Mesodermal cell (in vitro differentiated cells): ENCODE measurements around the gene SERINC1.

ENCODE experiments used
- H3K27ac ChIP-seq: 2 replicates; pipeline ENCODE4 v1.7.0; 2013; ENCODE audit warnings: mild to moderate bottlenecking, low read depth, low read length, moderate library complexity; ENCODE audit not compliant: severe bottlenecking
- H3K36me3 ChIP-seq: 2 replicates; pipeline ENCODE4 v1.7.1; 2013; ENCODE audit warnings: mild to moderate bottlenecking, low read length, moderate library complexity; ENCODE audit not compliant: control insufficient read depth, insufficient read depth
- H3K4me1 ChIP-seq: one replicate; pipeline ENCODE4 v1.7.1; 2013; ENCODE audit warnings: mild to moderate bottlenecking, low read length; ENCODE audit not compliant: insufficient read depth, control insufficient read depth, poor library complexity, severe bottlenecking
- H3K4me3 ChIP-seq: 2 replicates; pipeline ENCODE4 v1.7.0; 2013; ENCODE audit warnings: low read length, control low read depth, mild to moderate bottlenecking; ENCODE audit not compliant: insufficient read depth, poor library complexity, severe bottlenecking; ENCODE audit errors: extremely low read depth
- H3K9me3 ChIP-seq: 2 replicates; pipeline ENCODE4 v1.7.1; 2013; ENCODE audit warnings: mild to moderate bottlenecking, low read length, moderate library complexity; ENCODE audit not compliant: control insufficient read depth
- WGBS, 2 experiments: methylation state at CpG; one replicate each; pipeline ENCODE4 v1.1.5; 2013; ENCODE audit warnings: missing lambda C conversion rate in 2 of 2; ENCODE audit not compliant: insufficient coverage in 2 of 2; 5-methylcytosine and 5-hydroxymethylcytosine counted together

The SERINC1 gene

DNA sequence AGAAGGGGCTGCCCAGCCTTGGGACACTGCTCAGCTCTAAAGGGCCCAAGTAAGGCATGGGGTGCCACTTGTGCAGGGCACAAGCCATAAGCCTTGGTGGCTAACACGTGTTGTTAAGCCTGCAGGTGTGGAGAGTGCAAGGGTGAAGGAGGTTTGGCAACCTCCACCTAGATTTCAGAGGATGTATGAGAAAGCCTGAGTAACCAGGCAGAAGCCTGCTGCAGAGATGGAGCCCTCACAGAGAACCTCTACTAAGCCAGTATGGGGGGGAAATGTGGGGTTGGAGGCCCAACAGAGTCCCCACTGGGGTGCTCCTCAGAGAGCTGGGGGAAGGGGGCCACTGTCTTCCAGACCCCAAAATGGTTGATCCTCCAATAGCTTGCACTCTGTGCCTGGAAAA lies 32.6 kb downstream of the SERINC1 start:
- 100% methylated on average over 1 of the region's 1 CpG; no CpG with 5 or more reads in 1 of the 2 experiments for whole genome bisulfite sequencing, 2 experiments
- Histone ChIP-seq H3K9me3 (peaks cover 20% of the 10 kb centered on the region), H3K27ac (no peak overlapping the region), H3K36me3 (peaks cover 67% of the 10 kb centered on the region), H3K4me1 (no peaks in the 10 kb centered on the region), H3K4me3 (no peak overlapping the region)

DNA sequence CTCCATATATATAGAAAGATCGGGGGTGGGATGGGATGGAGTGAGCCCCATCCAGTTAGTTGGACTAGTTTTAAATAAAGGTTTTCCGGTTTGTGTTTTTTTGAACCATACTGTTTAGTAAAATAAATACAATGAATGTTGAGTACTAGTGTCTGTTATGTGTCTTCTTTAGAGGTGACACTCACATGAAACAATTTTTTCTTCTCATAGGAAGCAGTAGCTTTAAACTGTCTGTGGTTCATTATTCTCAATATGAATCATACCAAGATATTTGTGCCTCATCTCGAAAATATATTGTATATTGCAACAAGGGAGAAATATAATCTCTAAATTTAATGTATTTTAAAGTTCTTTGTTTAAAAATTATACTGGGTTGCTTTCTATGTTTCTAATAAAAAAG lies 38.8 kb downstream of the SERINC1 start:
- Histone ChIP-seq H3K36me3 (peaks cover 48% of the 10 kb centered on the region), H3K4me1 (no peaks in the 10 kb centered on the region), H3K4me3 (no peak overlapping the region), H3K27ac (no peak overlapping the region), H3K9me3 (no peaks in the 10 kb centered on the region)
- 80 to 100% methylated on average over 1 of the region's 3 CpGs for WGBS, 2 experiments

DNA sequence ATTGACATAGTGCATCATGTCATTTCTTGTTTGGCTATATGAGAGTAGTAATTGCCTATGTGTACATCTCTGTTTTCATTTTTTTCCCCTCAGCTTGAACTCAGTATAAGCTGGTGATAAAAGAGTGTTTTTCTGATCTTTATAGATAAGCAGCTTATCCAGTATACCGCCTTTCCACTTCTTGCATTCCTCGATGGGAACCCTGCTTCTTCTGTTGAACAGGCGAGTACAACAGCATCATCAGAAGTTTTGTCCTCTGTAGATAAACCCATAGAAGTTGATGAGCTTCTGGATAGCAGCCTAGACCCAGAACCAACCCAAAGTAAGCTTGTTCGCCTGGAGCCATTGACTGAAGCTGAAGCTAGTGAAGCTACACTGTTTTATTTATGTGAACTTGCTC lies 39.8 kb downstream of the SERINC1 start:
- Histone ChIP-seq H3K4me1 (no peaks in the 10 kb centered on the region), H3K27ac (no peak overlapping the region), H3K36me3 (peaks cover 48% of the 10 kb centered on the region), H3K9me3 (no peaks in the 10 kb centered on the region), H3K4me3 (no peak overlapping the region)
- WGBS, 2 experiments = 95 to 100% methylated on average over 3 to 4 of the region's 4 CpGs

DNA sequence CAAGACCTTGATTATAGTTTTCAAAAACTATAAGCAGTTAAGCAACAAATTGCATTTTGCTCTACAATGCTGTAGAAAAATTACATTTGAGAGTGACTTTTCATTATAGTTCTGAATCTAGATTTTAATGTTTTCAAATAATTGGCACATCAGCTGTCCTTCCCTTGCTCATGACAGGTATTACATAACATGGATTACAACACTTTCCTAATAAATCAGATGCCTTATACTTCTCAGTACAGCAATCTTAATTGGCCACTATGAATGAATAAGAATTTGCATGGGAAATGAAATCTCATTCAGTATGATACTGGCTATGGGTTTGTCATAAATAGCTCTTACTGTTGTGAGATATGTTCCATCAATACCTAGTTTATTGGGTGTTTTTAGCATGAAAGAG lies 42.3 kb downstream of the SERINC1 start:
- H3K4me1 ChIP-seq = no peaks in the 10 kb centered on the region
- peaks cover 61% of the 10 kb centered on the region for H3K36me3 ChIP-seq
- no peak overlapping the region for H3K27ac ChIP-seq
- H3K4me3 ChIP-seq = no peak overlapping the region
- H3K9me3 ChIP-seq = no peaks in the 10 kb centered on the region

DNA sequence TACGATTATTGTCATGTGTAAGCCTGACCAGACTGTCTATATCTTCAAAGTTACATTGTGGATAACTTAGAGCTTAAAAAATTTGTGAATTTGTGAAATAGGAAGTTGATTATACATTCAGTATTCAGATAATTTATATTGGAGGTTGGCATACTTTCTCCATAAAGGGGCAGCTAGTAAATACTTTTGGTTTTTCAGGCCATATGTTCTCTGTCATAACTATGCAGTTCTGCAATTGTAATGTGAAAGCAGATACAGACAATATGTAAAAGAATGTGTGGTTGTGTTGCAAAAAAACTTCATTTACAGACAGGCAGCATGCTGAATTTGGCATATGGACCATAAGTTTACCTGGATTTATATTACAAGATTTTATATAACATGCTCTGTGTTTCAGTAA lies 42.8 kb downstream of the SERINC1 start:
- WGBS, 2 experiments = no CpG with 5 or more reads among the region's 1 CpG
- Histone ChIP-seq H3K27ac (no peak overlapping the region), H3K4me3 (no peak overlapping the region), H3K4me1 (no peaks in the 10 kb centered on the region), H3K9me3 (no peaks in the 10 kb centered on the region), H3K36me3 (peaks cover 62% of the 10 kb centered on the region)

DNA sequence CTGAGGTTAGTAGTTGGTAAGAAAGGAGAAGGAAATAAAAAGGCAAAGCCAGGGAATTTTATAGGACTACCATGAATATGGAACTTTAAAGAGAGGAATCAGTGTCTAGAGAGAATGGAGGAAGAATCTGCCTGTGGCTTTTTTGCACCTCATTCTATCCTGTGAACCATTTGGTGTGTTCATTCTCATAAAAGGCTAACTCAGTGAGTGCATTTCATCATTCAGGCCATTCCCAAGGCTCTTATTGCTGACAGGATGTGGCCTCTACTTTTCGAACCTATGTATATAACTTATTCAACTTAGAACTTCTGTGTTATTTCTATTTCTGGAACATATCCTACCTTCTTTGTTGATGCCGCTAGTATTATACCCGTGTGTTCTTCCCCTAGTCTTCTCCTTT lies 45.0 kb downstream of the SERINC1 start:
- Histone ChIP-seq H3K4me1 (no peaks in the 10 kb centered on the region), H3K9me3 (no peaks in the 10 kb centered on the region), H3K4me3 (no peak overlapping the region), H3K36me3 (peaks cover 62% of the 10 kb centered on the region), H3K27ac (no peak overlapping the region)
- 63 to 71% methylated on average over 2 of the region's 3 CpGs for WGBS, 2 experiments

DNA sequence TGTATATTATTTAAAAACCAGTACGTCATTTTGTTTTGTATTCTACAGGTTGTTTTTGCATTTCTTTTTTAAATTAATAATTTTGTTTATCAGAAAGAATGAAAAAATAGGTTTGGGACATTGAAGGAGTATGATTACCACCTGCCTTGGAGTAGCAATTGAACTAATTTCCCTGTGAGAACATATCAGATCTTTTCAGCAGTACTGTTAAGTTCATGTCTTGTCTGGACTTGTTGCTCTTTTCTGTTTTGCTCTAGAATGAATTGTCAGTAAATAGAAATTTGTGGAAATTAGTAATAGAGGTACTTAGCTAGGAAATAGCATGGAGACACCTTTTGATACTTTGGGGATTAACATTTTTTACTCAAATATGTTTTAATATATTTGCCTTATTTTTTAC lies 47.9 kb downstream of the SERINC1 start:
- H3K9me3 ChIP-seq = no peaks in the 10 kb centered on the region
- no peak overlapping the region for H3K27ac ChIP-seq
- no CpG with 5 or more reads among the region's 1 CpG for WGBS, 2 experiments
- H3K4me1 ChIP-seq = no peaks in the 10 kb centered on the region
- peaks cover 56% of the 10 kb centered on the region for H3K36me3 ChIP-seq
- H3K4me3 ChIP-seq = no peak overlapping the region

DNA sequence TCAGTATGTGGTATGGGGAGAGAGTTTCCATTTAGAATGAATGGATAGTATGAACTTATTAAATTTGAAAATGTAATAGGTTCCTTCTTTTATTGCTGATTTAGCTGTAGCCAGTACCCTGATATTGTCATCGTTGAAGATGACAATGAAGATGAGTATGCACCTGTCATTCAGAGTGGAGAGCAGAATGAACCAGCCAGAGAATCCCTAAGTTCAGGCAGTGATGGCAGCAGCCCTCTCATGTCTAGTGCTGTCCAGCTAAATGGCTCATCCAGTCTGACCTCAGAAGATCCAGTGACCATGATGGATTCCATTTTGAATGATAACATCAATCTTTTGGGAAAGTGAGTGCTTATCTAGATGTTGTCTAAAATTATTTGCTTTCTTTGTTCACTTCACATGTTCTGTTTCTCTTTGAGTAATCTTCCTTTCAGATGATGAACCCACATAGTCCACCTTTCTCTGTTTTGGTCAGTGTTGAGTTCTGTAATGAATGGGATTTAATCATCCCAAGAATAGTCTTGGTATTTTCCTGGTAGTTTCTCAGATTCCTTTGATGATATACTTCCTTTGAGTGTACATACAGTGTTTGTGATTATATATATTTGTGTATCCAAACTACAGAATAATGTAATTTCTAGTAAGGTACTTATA lies 48.9 kb downstream of the SERINC1 start:
- Histone ChIP-seq H3K4me1 (no peaks in the 10 kb centered on the region), H3K36me3 (peaks cover 57% of the 10 kb centered on the region), H3K4me3 (no peak overlapping the region), H3K27ac (no peak overlapping the region), H3K9me3 (no peaks in the 10 kb centered on the region)
- 92 to 100% methylated on average over 1 of the region's 1 CpG for WGBS, 2 experiments

DNA sequence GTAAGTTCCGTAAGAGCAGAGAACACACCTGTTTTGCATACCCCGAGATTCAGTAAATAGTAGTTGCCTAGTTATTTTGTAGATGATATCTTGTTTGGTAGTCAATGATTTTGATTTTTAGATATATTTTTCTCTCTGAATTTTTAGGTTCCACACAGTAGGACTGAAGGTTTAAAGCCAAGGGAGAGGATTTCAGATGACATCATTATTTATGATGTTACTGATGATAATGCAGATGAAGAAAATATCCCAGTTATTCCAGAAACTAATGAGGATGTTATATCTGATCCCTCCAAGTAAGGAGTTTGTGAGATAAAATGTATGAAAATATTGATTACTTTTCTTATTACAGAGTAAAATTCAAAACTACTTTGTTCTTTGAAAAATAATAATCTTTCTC lies 49.6 kb downstream of the SERINC1 start:
- Histone ChIP-seq H3K4me3 (no peak overlapping the region), H3K9me3 (no peaks in the 10 kb centered on the region), H3K27ac (no peak overlapping the region), H3K36me3 (peaks cover 51% of the 10 kb centered on the region), H3K4me1 (no peaks in the 10 kb centered on the region)
- 100% methylated on average over 1 of the region's 2 CpGs; no CpG with 5 or more reads in 1 of the 2 experiments for WGBS, 2 experiments

DNA sequence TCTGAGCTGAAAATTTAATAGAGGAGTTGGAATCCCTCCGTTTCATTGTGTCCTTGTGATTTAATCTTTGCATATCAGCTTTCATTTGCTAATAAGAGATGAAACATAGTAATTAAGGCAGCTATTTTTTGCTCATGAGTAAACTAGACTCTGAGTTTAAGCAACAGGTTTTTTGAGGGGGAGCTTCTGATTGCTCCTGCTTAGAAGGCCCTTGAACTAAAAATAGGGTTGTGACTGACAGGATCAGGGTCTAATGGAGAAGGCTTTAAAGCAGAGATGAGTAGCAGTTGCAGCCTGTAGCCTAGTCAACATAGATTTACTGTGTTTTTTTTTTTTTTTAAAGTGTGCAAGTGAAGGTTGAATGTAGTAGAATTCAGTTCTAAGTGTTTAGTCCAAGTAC lies 54.8 kb downstream of the SERINC1 start:
- Histone ChIP-seq H3K27ac (no peak overlapping the region), H3K9me3 (no peaks in the 10 kb centered on the region), H3K36me3 (peaks cover 22% of the 10 kb centered on the region), H3K4me3 (no peak overlapping the region), H3K4me1 (no peaks in the 10 kb centered on the region)
- 100% methylated on average over 1 of the region's 1 CpG; no CpG with 5 or more reads in 1 of the 2 experiments for WGBS, 2 experiments

DNA sequence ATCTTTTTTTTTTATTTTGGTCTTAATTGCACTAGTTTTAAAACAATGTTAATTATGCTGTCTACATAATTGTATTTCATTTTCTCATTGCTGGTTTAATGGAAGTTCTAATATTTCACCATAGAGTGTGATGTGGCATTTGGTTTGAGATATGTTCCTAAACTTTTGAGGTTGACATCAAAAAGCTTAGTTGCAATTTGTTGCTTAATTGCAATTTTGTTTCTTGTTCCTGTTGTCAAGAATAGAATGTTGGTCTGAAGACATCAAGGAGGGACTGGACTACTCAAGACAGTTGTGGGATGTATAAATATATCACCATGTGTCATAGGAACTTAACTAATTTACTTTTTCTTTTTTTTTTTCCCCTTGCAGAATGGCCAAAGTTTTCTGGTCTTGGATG lies 59.6 kb downstream of the SERINC1 start:
- H3K36me3 ChIP-seq = peaks cover 10% of the 10 kb centered on the region
- H3K27ac ChIP-seq = no peak overlapping the region
- no peaks in the 10 kb centered on the region for H3K4me1 ChIP-seq

More for the DNA sequence above, 59.6 kb downstream of the SERINC1 start:
- Histone ChIP-seq H3K4me3 (no peak overlapping the region), H3K9me3 (no peaks in the 10 kb centered on the region)
